22Rv1 (cell line): ENCODE measurements around the gene THBS3.

Experiments used
- ZFX ChIP-seq: fragments of 450-650 bp; IDR thresholded peaks from 2 replicates; pipeline ENCODE4 v1.6.1; 2017; ENCODE audit warnings: antibody characterized with exemption, borderline replicate concordance
- TF ChIP-seq, protein P1 (sequence below): fragments of 450-650 bp; IDR thresholded peaks from 2 replicates; pipeline ENCODE4 v1.5.1; 2017; ENCODE audit warnings: mild to moderate bottlenecking

DNA sequence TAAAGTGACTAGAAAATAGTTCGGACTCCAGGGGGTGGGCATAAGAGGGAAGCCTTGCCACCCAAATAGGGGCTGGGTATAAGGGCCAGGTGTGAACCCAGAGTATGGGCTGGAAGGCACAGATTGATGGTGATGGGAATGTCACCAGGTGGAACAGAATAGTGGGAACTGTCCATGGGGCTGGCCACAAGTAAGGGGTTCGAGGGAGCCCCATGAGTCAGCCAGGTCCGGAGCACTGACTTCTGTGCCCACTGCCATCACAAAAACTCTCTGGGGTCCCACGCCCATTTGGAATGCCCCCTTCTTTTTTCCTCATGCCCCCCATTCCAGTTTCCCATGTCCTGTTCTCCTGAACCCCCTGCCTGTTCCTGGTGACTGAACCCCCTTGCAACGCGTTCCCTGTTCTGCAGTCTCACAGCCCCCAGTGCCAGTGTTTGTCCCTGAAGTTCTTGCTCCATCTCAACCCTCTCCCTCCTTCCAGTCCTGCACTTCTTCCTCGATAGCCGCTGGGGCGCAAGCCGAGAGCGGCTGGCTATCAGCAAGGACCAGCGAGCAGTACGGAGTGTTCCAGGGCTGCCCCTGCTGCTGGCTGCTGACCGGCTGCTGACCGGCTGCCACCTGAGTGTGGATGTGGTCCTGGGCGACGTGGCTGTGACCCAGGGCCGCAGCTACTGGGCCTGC is 26.2 kb downstream of the THBS3 start:
- TF ChIP-seq, protein P1, sequence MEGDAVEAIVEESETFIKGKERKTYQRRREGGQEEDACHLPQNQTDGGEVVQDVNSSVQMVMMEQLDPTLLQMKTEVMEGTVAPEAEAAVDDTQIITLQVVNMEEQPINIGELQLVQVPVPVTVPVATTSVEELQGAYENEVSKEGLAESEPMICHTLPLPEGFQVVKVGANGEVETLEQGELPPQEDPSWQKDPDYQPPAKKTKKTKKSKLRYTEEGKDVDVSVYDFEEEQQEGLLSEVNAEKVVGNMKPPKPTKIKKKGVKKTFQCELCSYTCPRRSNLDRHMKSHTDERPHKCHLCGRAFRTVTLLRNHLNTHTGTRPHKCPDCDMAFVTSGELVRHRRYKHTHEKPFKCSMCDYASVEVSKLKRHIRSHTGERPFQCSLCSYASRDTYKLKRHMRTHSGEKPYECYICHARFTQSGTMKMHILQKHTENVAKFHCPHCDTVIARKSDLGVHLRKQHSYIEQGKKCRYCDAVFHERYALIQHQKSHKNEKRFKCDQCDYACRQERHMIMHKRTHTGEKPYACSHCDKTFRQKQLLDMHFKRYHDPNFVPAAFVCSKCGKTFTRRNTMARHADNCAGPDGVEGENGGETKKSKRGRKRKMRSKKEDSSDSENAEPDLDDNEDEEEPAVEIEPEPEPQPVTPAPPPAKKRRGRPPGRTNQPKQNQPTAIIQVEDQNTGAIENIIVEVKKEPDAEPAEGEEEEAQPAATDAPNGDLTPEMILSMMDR = no peak
- TF ChIP-seq ZFX = no peak
